Endothelial cell (in vitro differentiated cells): ENCODE results near the gene DUSP5. TPM values are rescaled to one million over a fixed set of nuclear protein-coding genes. Genes with fewer than 3 reads are reported as not detected.

Experiments used
- DNase-seq: peaks from one replicate; pipeline ENCODE4 v3.0.0; 2021; ENCODE audit warnings: low spot score
- H3K27ac Mint-ChIP-seq: one replicate; pipeline ENCODE4 v1.8.0; 2021; ENCODE audit warnings: mixed read lengths, inconsistent platforms; ENCODE audit not compliant: unreplicated experiment
- H3K27me3 Mint-ChIP-seq: one replicate; pipeline ENCODE4 v1.8.0; 2021; ENCODE audit warnings: mild to moderate bottlenecking, moderate library complexity, mixed read lengths, inconsistent platforms; ENCODE audit not compliant: unreplicated experiment
- H3K36me3 Mint-ChIP-seq: one replicate; pipeline ENCODE4 v1.8.0; 2021; ENCODE audit warnings: mild to moderate bottlenecking, low read depth, mixed read lengths, inconsistent platforms; ENCODE audit not compliant: unreplicated experiment
- H3K4me1 Mint-ChIP-seq: one replicate; pipeline ENCODE4 v1.8.0; 2021; ENCODE audit warnings: mild to moderate bottlenecking, mixed read lengths, inconsistent platforms; ENCODE audit not compliant: unreplicated experiment
- H3K4me3 Mint-ChIP-seq: one replicate; pipeline ENCODE4 v1.8.0; 2021; ENCODE audit warnings: mild to moderate bottlenecking, mixed read lengths, inconsistent platforms; ENCODE audit not compliant: unreplicated experiment
- H3K9me3 Mint-ChIP-seq: one replicate; pipeline ENCODE4 v1.8.0; 2021; ENCODE audit warnings: mixed read lengths, inconsistent platforms; ENCODE audit not compliant: unreplicated experiment
- total RNA-seq: library from RNA; stranded (reverse); fragmentation: NEBNext Ultra II Directional; extraction: Animal tissue kit (Norgen Biotek cat#: 25700); gene quantifications from one replicate; pipeline ENCODE4 v1.2.1, GENCODE V29; 2021; ENCODE audit not compliant: unreplicated experiment
- TF ChIP-seq, protein P1 (sequence below): fragments of 200-600 bp; sonication (generic); IDR thresholded peaks from one replicate; pipeline ENCODE4 v1.5.0; 2021; ENCODE audit warnings: antibody characterized with exemption; ENCODE audit not compliant: unreplicated experiment

DUSP5 gene
- total RNA-seq, 1 donor from 2014 or later = 46.0 TPM

DNA sequence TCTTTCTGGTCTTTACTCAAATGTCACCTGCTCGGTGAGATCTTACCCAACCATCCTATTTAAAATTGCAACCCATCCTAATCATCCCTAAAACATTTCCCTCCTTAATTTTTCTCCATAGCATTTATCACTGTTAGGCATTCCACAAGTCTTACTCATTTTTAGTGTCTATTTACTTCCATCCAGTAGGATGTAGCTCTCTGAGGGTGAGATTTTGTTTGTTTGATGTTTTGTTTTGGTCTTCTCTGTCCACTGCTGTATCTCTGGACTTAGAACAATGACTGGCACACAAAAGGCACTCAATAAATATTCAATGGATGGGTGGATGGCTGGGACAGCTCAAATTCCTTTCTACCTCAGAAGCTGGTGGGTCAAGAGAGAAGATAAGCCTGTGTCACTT is 15.8 kb upstream of the DUSP5 start:
- H3K27ac Mint-ChIP-seq = no peak overlapping the region
- H3K4me1 Mint-ChIP-seq = peaks cover 18% of the 10 kb centered on the region
- TF ChIP-seq, protein P1, sequence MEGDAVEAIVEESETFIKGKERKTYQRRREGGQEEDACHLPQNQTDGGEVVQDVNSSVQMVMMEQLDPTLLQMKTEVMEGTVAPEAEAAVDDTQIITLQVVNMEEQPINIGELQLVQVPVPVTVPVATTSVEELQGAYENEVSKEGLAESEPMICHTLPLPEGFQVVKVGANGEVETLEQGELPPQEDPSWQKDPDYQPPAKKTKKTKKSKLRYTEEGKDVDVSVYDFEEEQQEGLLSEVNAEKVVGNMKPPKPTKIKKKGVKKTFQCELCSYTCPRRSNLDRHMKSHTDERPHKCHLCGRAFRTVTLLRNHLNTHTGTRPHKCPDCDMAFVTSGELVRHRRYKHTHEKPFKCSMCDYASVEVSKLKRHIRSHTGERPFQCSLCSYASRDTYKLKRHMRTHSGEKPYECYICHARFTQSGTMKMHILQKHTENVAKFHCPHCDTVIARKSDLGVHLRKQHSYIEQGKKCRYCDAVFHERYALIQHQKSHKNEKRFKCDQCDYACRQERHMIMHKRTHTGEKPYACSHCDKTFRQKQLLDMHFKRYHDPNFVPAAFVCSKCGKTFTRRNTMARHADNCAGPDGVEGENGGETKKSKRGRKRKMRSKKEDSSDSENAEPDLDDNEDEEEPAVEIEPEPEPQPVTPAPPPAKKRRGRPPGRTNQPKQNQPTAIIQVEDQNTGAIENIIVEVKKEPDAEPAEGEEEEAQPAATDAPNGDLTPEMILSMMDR = no peak
- peaks cover 5% of the 10 kb centered on the region for H3K9me3 Mint-ChIP-seq
- no peak for DNase-seq
- peaks cover 5% of the 10 kb centered on the region for H3K27me3 Mint-ChIP-seq
- H3K36me3 Mint-ChIP-seq = no peaks in the 10 kb centered on the region
- H3K4me3 Mint-ChIP-seq = no peak overlapping the region

DNA sequence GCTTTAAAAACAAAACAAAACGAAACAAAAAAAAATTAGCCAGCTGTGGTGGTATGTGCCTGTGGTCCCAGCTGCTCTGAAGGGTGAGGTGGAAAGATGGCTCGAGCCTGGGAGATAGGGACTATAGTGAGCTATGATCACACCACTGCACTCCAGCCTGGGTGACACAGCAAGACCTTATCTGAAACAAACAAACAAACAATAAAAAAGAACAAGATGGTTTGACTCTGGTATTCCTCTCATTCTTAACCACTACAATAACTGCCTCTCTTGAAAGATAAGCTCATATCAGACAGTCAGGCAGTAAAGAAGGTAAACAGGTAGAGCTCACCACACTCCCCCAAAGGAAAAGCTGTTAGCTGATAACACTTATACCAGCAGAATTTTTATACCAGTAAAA is 14.1 kb upstream of the DUSP5 start:
- Mint-ChIP-seq H3K27ac (no peak overlapping the region), H3K9me3 (peaks cover 5% of the 10 kb centered on the region), H3K27me3 (peaks cover 4% of the 10 kb centered on the region), H3K4me3 (no peak overlapping the region), H3K36me3 (no peaks in the 10 kb centered on the region), H3K4me1 (peaks cover 34% of the 10 kb centered on the region)
- TF ChIP-seq, protein P1 = no peak
- DNase-seq = no peak

DNA sequence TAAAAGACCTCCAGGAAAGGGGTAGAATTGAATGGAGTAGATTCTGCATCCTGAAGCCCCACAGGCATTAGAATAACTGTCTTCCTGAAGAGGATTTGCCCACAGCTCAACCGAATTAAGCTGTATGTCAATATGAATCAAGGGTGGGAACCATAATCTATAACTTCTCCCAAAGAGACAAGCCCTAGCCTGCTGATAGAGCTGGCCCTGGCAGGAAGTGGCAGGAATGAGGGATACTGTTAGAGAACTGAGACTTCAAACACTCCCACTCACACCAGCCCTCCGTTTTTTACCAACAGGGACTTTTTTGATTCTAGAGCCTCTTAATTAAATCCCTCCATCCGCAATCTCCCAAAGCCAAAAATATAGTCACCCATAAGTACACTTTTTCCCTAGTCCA is 12.2 kb upstream of the DUSP5 start:
- DNase-seq = no peak
- H3K36me3 Mint-ChIP-seq = no peaks in the 10 kb centered on the region
- no peak overlapping the region for H3K27ac Mint-ChIP-seq
- peaks cover 5% of the 10 kb centered on the region for H3K9me3 Mint-ChIP-seq
- TF ChIP-seq, protein P1 = no peak
- H3K27me3 Mint-ChIP-seq = peaks cover 4% of the 10 kb centered on the region
- no peak overlapping the region for H3K4me3 Mint-ChIP-seq
- peaks cover 43% of the 10 kb centered on the region for H3K4me1 Mint-ChIP-seq

DNA sequence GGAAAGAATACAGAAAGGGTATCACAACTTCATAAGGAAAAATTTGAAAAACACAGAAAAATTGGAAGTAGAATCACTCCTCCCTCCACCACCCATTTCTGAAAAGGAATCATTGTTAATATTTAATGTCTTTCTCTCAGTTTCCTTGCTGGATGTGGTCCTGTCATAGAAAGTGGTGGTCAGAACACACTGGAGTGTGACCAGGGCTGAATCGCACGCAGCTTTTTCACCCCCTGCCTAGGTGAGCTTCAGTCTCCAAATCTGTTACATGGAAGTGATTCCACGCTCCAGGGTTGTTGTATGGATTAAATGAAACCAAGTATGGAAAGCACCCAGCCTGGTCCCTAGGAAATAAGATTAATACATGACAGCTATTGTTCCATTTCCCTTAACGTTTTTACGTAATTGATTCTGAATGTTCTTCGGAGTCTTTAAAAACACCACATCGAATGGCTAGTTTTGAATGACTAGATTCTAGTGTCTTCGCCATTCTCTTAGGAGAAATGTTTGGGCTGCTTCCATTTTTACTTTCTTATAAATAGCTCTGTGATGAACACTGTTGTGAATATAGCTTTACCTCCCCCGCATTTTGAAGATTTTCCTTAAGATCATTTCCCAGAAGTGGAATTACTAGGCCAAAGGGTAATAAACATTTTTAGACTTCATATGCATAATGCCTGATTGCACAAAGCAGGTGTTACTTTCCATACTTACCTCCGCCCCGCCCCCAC is 10.9 kb upstream of the DUSP5 start:
- no peaks in the 10 kb centered on the region for H3K36me3 Mint-ChIP-seq
- no peak overlapping the region for H3K4me3 Mint-ChIP-seq
- H3K4me1 Mint-ChIP-seq = peaks cover 44% of the 10 kb centered on the region
- peak overlapping the region; percentile 48 for H3K27ac Mint-ChIP-seq
- no peak for DNase-seq
- H3K9me3 Mint-ChIP-seq = peaks cover 2% of the 10 kb centered on the region
- TF ChIP-seq, protein P1 = no peak
- peaks cover 2% of the 10 kb centered on the region for H3K27me3 Mint-ChIP-seq
